ENCODE data around the gene ENTR1.

The ENTR1 gene

GRCh38 chr9:136439481-136440408 lies 29.3 kb upstream of the ENTR1 start, which contains the start of gene INPP5E:
INPP5E (minus strand) TSS chr9:136439845; CDS start chr9:136439419, 426 bp downstream.
- H3K4me1 ChIP-seq = peaks cover 73% of the 10 kb centered on the region
- no peaks in the 10 kb centered on the region for H3K9me3 ChIP-seq
- no peak for TF ChIP-seq Cebpa-rat (IDR thresholded peaks at IDR 0.05)
- peaks cover 47% of the 10 kb centered on the region for H3K36me3 ChIP-seq
- peaks cover 91% of the 10 kb centered on the region for H4K20me1 ChIP-seq
- peak within 1 kb of the TSS; percentile 96 for H3K4me3 ChIP-seq
- H3K27me3 ChIP-seq = no peaks in the 10 kb centered on the region
- peak within 1 kb of the TSS; percentile 96 for H3K4me2 ChIP-seq
- H3K27ac ChIP-seq = peak within 1 kb of the TSS; percentile 92
- peak within 1 kb of the TSS; percentile 95 for H3K9ac ChIP-seq

GRCh38 chr9:136438548-136439480 lies 28.4 kb upstream of the ENTR1 start:
- H4K20me1 ChIP-seq = peaks cover 91% of the 10 kb centered on the region
- H3K27ac ChIP-seq = peak overlapping the region; percentile 92
- H3K4me2 ChIP-seq = peak overlapping the region; percentile 96
- TF ChIP-seq Cebpa-rat (IDR thresholded peaks at IDR 0.05) = no peak
- peak overlapping the region; percentile 95 for H3K9ac ChIP-seq
- H3K4me3 ChIP-seq = peak overlapping the region; percentile 96
- H3K36me3 ChIP-seq = peaks cover 47% of the 10 kb centered on the region
- no peaks in the 10 kb centered on the region for H3K9me3 ChIP-seq
- no peaks in the 10 kb centered on the region for H3K27me3 ChIP-seq
- H3K4me1 ChIP-seq = peaks cover 69% of the 10 kb centered on the region

GRCh38 chr9:136437839-136438547 lies 27.6 kb upstream of the ENTR1 start:
- peaks cover 60% of the 10 kb centered on the region for H3K4me1 ChIP-seq

DNA sequence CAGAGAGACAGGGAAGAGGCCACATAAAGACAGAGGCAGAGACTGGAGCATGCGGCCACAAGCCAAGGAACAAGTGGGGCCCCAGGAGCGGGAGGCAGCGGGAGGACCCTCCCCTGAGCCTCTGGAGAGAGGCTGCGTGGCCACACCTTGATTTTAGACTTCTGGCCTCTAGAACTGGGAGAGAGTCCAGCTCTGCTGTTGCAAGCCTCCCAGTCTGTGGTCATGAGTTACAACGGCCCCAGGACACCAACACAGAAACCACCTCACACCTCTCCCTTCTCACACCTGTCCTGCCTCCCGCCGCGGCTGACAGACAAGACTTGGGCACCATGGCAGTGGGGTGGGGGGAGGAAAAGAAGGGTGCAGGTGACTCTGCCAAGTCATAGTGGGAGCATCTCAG lies 27.0 kb upstream of the ENTR1 start:
- Histone ChIP-seq H4K20me1 (peaks cover 91% of the 10 kb centered on the region), H3K4me3 (peak overlapping the region; percentile 96), H3K4me2 (peak overlapping the region; percentile 96)

More at GRCh38 chr9:136437839-136438547, 27.6 kb upstream of the ENTR1 start:
- peaks cover 47% of the 10 kb centered on the region for H3K36me3 ChIP-seq
- no peaks in the 10 kb centered on the region for H3K27me3 ChIP-seq
- H3K9ac ChIP-seq = peak overlapping the region; percentile 95
- H4K20me1 ChIP-seq = peaks cover 91% of the 10 kb centered on the region
- peak overlapping the region; percentile 96 for H3K4me3 ChIP-seq
- H3K27ac ChIP-seq = peak overlapping the region; percentile 92
- no peaks in the 10 kb centered on the region for H3K9me3 ChIP-seq
- peak overlapping the region; percentile 96 for H3K4me2 ChIP-seq
- TF ChIP-seq Cebpa-rat (IDR thresholded peaks at IDR 0.05) = no peak

DNA sequence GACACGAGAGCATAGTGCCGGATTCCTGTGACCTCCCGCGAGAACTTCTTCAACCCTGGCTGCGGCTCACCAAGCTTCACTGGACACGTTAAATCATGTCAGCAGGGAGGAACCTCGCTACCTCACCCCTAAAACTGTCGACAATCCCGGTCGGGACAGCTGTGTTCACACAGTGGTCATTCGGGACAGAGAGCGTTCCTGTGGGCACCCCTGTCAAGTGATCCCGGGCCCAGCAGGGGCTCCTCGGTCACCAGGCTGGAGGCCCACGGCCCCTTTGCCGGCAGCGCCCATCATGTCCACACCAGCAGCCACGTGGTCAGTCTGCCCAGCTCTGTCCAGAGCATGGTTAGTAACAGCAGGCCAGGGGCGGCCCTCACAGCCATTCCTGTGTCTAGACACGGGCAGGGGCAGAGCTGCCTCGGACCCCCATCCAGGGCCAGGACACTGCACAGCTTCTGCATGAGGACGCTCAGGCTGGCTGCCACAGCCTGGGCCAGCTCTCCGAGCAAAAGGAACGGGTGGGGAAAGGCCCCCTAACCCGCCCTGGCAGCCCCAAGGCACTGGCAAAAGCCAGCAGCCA lies 25.7 kb upstream of the ENTR1 start:
- TF ChIP-seq Cebpa-rat (IDR thresholded peaks at IDR 0.05) = no peak
- H3K9me3 ChIP-seq = no peaks in the 10 kb centered on the region
- H3K36me3 ChIP-seq = peaks cover 55% of the 10 kb centered on the region
- peak overlapping the region; percentile 96 for H3K4me2 ChIP-seq
- H3K9ac ChIP-seq = no peak overlapping the region
- H4K20me1 ChIP-seq = peaks cover 86% of the 10 kb centered on the region
- H3K4me3 ChIP-seq = no peak overlapping the region
- no peak overlapping the region for H3K27ac ChIP-seq
- peaks cover 42% of the 10 kb centered on the region for H3K4me1 ChIP-seq
- H3K27me3 ChIP-seq = no peaks in the 10 kb centered on the region

More for the DNA sequence above, 27.0 kb upstream of the ENTR1 start:
- TF ChIP-seq Cebpa-rat (IDR thresholded peaks at IDR 0.05) = no peak
- Histone ChIP-seq H3K9me3 (no peaks in the 10 kb centered on the region), H3K27me3 (no peaks in the 10 kb centered on the region), H3K36me3 (peaks cover 47% of the 10 kb centered on the region), H3K9ac (peak overlapping the region; percentile 95), H3K4me1 (peaks cover 55% of the 10 kb centered on the region), H3K27ac (peak overlapping the region; percentile 7; the same call in 1 of the 2 replicates)

DNA sequence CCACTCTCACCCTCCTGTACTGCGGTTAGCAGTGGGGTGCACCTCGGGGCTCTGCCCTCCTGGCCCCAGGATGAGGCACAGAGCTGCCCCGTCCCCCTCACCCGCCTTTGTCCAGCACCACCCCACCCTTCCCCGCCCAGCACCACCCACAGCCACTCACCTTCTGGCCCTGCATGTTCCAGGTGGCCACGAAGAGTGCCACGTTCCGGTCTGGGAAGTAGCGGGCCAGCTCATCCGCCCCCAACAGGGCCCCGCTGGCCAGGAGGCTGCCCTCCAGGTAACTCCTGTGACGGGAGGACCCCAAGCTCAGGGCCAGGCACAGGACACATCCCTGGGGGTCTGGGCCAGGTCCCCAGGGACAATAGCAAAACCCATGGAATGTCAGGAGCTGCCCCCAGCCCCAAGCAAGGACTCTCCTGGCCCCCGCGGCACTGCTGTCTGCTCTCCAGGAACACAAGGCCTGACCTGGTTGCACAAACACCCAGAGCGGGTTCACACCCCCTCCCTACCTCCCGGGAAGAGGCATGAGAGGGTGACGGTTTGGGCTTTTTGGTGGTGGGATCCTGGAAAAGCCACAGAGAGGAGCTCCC lies 24.3 kb upstream of the ENTR1 start:
- Histone ChIP-seq H4K20me1 (peaks cover 84% of the 10 kb centered on the region), H3K4me2 (no peak overlapping the region), H3K4me1 (peaks cover 27% of the 10 kb centered on the region), H3K36me3 (peaks cover 68% of the 10 kb centered on the region), H3K9ac (no peak overlapping the region), H3K27ac (no peak overlapping the region), H3K27me3 (no peaks in the 10 kb centered on the region), H3K4me3 (no peak overlapping the region), H3K9me3 (no peaks in the 10 kb centered on the region)
- TF ChIP-seq Cebpa-rat (IDR thresholded peaks at IDR 0.05) = no peak

DNA sequence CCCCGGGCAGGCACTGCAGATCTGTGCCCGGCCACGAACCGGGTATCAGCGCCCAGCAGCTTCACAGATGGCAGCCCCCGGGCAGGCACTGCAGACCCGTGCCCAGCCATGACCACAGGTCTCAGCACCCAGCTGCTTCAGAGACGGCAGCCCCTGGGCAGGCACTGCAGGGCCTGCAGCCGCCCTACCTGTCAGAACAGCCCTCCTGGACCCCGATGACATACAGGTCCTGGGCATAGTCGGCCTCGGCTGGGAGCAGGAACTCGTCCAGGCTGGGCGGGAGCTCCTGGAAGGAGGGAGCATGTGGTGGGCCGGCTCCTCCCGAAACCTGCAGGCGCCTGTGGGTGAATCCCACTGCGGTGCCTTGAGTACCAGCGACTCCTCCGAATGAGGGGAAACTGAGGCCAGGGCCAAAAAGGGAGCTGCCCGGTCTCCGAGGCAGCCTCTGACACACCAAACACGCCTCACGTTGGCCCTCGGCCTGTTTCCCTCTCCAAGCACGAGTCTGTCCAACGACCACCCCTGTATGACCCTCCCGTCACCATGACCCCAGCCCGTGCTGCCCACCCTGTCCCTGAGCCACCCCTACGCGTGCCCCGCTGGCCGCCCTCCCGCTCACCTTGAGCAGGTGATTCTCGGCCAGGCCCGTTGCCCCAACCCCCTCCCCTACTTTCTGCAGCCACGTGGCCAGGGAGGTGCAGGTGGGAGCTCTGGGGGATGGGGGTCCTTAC lies 23.6 kb upstream of the ENTR1 start:
- no peak overlapping the region for H3K9ac ChIP-seq
- no peak overlapping the region for H3K4me2 ChIP-seq
- TF ChIP-seq Cebpa-rat (IDR thresholded peaks at IDR 0.05) = no peak
- H3K27me3 ChIP-seq = no peaks in the 10 kb centered on the region
- no peak overlapping the region for H3K4me3 ChIP-seq
- peaks cover 27% of the 10 kb centered on the region for H3K4me1 ChIP-seq
- H3K36me3 ChIP-seq = peaks cover 74% of the 10 kb centered on the region
- H3K9me3 ChIP-seq = no peaks in the 10 kb centered on the region
- no peak overlapping the region for H3K27ac ChIP-seq
- H4K20me1 ChIP-seq = peaks cover 90% of the 10 kb centered on the region

DNA sequence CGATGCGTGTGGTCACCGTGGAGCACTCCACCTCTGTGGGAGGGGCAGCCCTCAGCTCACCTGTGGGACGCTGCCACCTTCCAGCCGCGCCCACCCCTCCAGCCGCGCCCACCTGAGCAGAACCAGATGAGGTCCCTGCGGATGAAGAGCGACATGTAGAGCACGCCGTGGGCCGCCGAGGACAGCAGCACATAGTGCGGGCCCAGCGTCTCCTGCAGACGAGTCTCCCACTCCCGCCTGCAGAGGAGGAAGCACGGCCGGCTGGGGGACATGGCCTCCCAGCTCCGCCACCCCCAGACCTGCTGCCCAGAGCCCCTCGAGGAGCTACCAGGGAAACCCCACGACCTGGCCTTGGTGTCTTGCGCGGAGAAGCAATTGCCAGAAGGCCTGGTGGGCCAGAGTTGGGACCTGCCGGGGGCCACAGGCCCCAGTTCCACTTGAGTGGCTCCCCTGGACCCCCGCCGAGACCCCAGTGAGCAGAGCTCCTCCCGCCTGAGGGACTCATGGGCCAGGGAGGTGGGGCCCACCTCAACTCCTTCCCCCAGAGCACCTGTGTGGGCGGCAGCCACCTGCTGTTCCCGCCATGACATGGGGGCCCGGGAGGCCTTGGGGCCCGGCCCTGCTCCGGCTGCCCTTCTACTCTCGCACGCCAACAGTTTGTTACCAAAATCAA lies 22.8 kb upstream of the ENTR1 start:
- Histone ChIP-seq H3K9me3 (no peaks in the 10 kb centered on the region), H3K27me3 (no peaks in the 10 kb centered on the region), H4K20me1 (peaks cover 84% of the 10 kb centered on the region), H3K4me3 (no peak overlapping the region), H3K27ac (no peak overlapping the region), H3K4me2 (no peak overlapping the region), H3K36me3 (peaks cover 82% of the 10 kb centered on the region), H3K9ac (no peak overlapping the region), H3K4me1 (peaks cover 24% of the 10 kb centered on the region)
- TF ChIP-seq Cebpa-rat (IDR thresholded peaks at IDR 0.05) = no peak
